ENCODE results near the gene ABCB9.
"Not testable (repeated sequence)": the region's sequence is repeated elsewhere in the genome, so short reads cannot be mapped to it uniquely, and the experiment has no call there.

DNA sequence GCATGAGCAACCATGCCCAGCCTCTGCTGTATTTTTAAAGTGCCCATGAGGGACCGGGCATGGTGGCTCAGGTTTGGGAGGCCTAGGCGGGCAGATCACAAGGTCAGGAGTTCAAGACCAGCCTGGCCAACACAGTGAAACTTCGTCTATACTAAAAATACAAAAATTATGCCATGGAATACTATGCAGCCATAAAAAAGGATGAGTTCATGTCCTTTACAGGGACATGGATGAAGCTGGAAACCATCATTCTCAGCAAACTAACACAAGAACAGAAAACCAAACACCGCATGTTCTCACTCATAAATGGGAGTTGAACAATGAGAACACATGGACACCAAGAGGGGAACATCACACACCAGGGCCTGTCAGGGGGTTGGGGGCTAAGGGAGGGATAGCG lies 61.0 kb downstream of the ABCB9 start:
- TF ChIP-seq CTCF (IDR thresholded peaks at IDR 0.05); ZFX (IDR thresholded peaks at IDR 0.05; ENCODE audit: borderline replicate concordance): not testable (repeated sequence)
